Prostate gland (tissue), 2 donors: ENCODE measurements around the gene REEP6.

Experiments
- CTCF ChIP-seq, 4 experiments: fragments of 200-600 bp in 2 of 4; fragments of 450-650 bp in 2 of 4; sonication (generic) in 2 of 4; IDR thresholded peaks; 1 replicate in 3 of 4; 2 replicates in 1 of 4; pipeline ENCODE4 v1.5.1; 2016 to 2019; ENCODE audit warnings: antibody characterized with exemption in 4 of 4, mild to moderate bottlenecking in 2 of 4, moderate library complexity in 2 of 4
- POLR2A ChIP-seq: fragments of 450-650 bp; IDR thresholded peaks from one replicate; pipeline ENCODE4 v1.6.1; 2016; ENCODE audit warnings: antibody characterized with exemption, mild to moderate bottlenecking

- no peak for TF ChIP-seq POLR2A
- TF ChIP-seq CTCF (IDR thresholded peaks at IDR 0.05), result no peak
These were observed 35.2 kb downstream of the REEP6 start for GRCh38 chr19:1526066-1526778.
